ENCODE measurements around the gene DGKE.

GRCh38 chr17:56812901-56813388 lies 21.0 kb upstream of the DGKE start:
- TF ChIP-seq, protein P1, sequence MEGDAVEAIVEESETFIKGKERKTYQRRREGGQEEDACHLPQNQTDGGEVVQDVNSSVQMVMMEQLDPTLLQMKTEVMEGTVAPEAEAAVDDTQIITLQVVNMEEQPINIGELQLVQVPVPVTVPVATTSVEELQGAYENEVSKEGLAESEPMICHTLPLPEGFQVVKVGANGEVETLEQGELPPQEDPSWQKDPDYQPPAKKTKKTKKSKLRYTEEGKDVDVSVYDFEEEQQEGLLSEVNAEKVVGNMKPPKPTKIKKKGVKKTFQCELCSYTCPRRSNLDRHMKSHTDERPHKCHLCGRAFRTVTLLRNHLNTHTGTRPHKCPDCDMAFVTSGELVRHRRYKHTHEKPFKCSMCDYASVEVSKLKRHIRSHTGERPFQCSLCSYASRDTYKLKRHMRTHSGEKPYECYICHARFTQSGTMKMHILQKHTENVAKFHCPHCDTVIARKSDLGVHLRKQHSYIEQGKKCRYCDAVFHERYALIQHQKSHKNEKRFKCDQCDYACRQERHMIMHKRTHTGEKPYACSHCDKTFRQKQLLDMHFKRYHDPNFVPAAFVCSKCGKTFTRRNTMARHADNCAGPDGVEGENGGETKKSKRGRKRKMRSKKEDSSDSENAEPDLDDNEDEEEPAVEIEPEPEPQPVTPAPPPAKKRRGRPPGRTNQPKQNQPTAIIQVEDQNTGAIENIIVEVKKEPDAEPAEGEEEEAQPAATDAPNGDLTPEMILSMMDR (IDR thresholded peaks at IDR 0.05; ENCODE audit: low read depth, low read length): no peak
- TF ChIP-seq EZH2phosphoT487 (IDR thresholded peaks at IDR 0.05; ENCODE audit: low read depth): no peak
